Calu3 (cell line): ENCODE measurements around the gene TAF1A. TPM values are rescaled to one million over a fixed set of nuclear protein-coding genes. Genes with fewer than 3 reads are reported as not detected.
"Not testable (repeated sequence)": the region's sequence is repeated elsewhere in the genome, so short reads cannot be mapped to it uniquely, and the experiment has no call there.

Experiments
- BruUV-seq: library from RNA; stranded (reverse); fragments of 400-500 nt; replicated peaks from 2 replicates; lab custom pipeline; 2021; lab: Mats Ljungman, UMichigan
- CTCF ChIA-PET: fragments of 300-600 bp; sonication (Branson Sonifier 250); formaldehyde crosslinking; loops from one replicate; lab custom pipeline; 2022; ENCODE audit warnings: antibody characterized with exemption; lab: Charles Lee
- DNase-seq: peaks from one replicate; pipeline ENCODE4 v3.0.0; 2022
- H3K27ac Mint-ChIP-seq: one replicate; pipeline ENCODE4 v1.8.0; 2022; ENCODE audit warnings: mixed read lengths; ENCODE audit not compliant: unreplicated experiment
- H3K27me3 Mint-ChIP-seq: one replicate; pipeline ENCODE4 v1.8.0; 2022; ENCODE audit warnings: mixed read lengths; ENCODE audit not compliant: unreplicated experiment
- H3K36me3 Mint-ChIP-seq: one replicate; pipeline ENCODE4 v1.8.0; 2022; ENCODE audit warnings: mild to moderate bottlenecking, moderate library complexity, mixed read lengths; ENCODE audit not compliant: insufficient read depth, unreplicated experiment
- H3K4me1 Mint-ChIP-seq: one replicate; pipeline ENCODE4 v1.8.0; 2022; ENCODE audit warnings: mild to moderate bottlenecking, low read depth, mixed read lengths; ENCODE audit not compliant: unreplicated experiment
- H3K4me3 Mint-ChIP-seq: one replicate; pipeline ENCODE4 v1.8.0; 2022; ENCODE audit warnings: mild to moderate bottlenecking, low read depth, moderate library complexity, mixed read lengths; ENCODE audit not compliant: unreplicated experiment
- H3K9me3 Mint-ChIP-seq: one replicate; pipeline ENCODE4 v1.8.0; 2022; ENCODE audit warnings: low read depth, mixed read lengths; ENCODE audit not compliant: unreplicated experiment
- CTCF ChIP-seq: fragments of 200-600 bp; IDR thresholded peaks from one replicate; pipeline ENCODE4 v1.8.0; 2022; ENCODE audit warnings: antibody characterized with exemption; ENCODE audit not compliant: unreplicated experiment
- intact Hi-C: fragments of 100-400 bp; cut with micrococcal nuclease; formaldehyde crosslinking; loops from one replicate; pipeline ENCODE4 v1.10.0; 2022; ENCODE audit not compliant: unreplicated experiment
- total RNA-seq: library from RNA; stranded (reverse); gene quantifications from 2 replicates; pipeline ENCODE4 v1.2.3, GENCODE V29; 2022

Gene TAF1A
- total RNA-seq, 1 experiment from 2014 or later: 16.4 TPM

- Mint-ChIP-seq H3K9me3 (no peaks in the 10 kb centered on the region), H3K4me1 (peaks cover 9% of the 10 kb centered on the region), H3K36me3 (no peaks in the 10 kb centered on the region), H3K27ac (no peak overlapping the region), H3K4me3 (no peak overlapping the region), H3K27me3 (peaks cover 36% of the 10 kb centered on the region)
- intact Hi-C loops: no loop called here
- CTCF ChIA-PET: no interaction called here
- BruUV-seq: no TSS peak
- DNase-seq: no peak
- TF ChIP-seq CTCF: no peak
Measured at GRCh38 chr1:222610728-222611127, 21.0 kb upstream of the TAF1A start.

- intact Hi-C loops, H3K36me3 Mint-ChIP-seq, H3K4me1 Mint-ChIP-seq, H3K9me3 Mint-ChIP-seq, CTCF ChIA-PET, DNase-seq, BruUV-seq, H3K4me3 Mint-ChIP-seq, H3K27ac Mint-ChIP-seq: not testable (repeated sequence)
- peaks cover 23% of the 10 kb centered on the region for H3K27me3 Mint-ChIP-seq
Measured at GRCh38 chr1:222609111-222609510, 19.4 kb upstream of the TAF1A start.

- CTCF ChIA-PET: interaction anchor here (0.6 to 1.1 kb wide), 2 partner anchors 28 to 60 kb away, joined by 3 to 4 read pairs; no protein-coding TSS in a partner anchor
- BruUV-seq: no TSS peak
Measured at GRCh38 chr1:222606757-222607156, 17.0 kb upstream of the TAF1A start.

GRCh38 chr1:222601257-222601656, 11.5 kb upstream of the TAF1A start:
- no peaks in the 10 kb centered on the region for H3K36me3 Mint-ChIP-seq
- H3K27ac Mint-ChIP-seq: no peak overlapping the region
- no peaks in the 10 kb centered on the region for H3K27me3 Mint-ChIP-seq
- no TSS peak for BruUV-seq
- no peaks in the 10 kb centered on the region for H3K4me1 Mint-ChIP-seq
- CTCF ChIA-PET: no interaction called here
- no peak overlapping the region for H3K4me3 Mint-ChIP-seq
- DNase-seq: no peak
- intact Hi-C loops: no loop called here
- no peaks in the 10 kb centered on the region for H3K9me3 Mint-ChIP-seq
- TF ChIP-seq CTCF: no peak

More at GRCh38 chr1:222606757-222607156, 17.0 kb upstream of the TAF1A start:
- Mint-ChIP-seq H3K4me1 (no peaks in the 10 kb centered on the region), H3K27me3 (no peaks in the 10 kb centered on the region), H3K36me3 (no peaks in the 10 kb centered on the region), H3K4me3 (no peak overlapping the region), H3K9me3 (no peaks in the 10 kb centered on the region), H3K27ac (no peak overlapping the region)
- intact Hi-C loops: no loop called here
- no peak for TF ChIP-seq CTCF
- no peak for DNase-seq

- Mint-ChIP-seq H3K4me1 (no peaks in the 10 kb centered on the region), H3K9me3 (no peaks in the 10 kb centered on the region), H3K27ac (no peak overlapping the region), H3K27me3 (no peaks in the 10 kb centered on the region), H3K4me3 (no peak overlapping the region), H3K36me3 (no peaks in the 10 kb centered on the region)
- no TSS peak for BruUV-seq
- no peak for TF ChIP-seq CTCF
- intact Hi-C loops: no loop called here
- no peak for DNase-seq
- CTCF ChIA-PET: interaction anchor here (0.6 kb wide), 1 partner anchor 529 kb away, joined by 4 read pairs; no protein-coding TSS in a partner anchor
Measured at GRCh38 chr1:222600281-222600680, 10.5 kb upstream of the TAF1A start.
